VCaP (cell line): ENCODE results near the gene PALB2.

ENCODE experiments used
- H3K27ac ChIP-seq: fragments of 450-650 bp; 2 replicates; pipeline ENCODE4 v1.5.1; 2017
- TF ChIP-seq, protein P1 (sequence below): fragments of 450-650 bp; conservative IDR thresholded peaks from 2 replicates; pipeline ENCODE4 v1.5.1; 2017; ENCODE audit warnings: mild to moderate bottlenecking, moderate library complexity

PALB2 gene

DNA sequence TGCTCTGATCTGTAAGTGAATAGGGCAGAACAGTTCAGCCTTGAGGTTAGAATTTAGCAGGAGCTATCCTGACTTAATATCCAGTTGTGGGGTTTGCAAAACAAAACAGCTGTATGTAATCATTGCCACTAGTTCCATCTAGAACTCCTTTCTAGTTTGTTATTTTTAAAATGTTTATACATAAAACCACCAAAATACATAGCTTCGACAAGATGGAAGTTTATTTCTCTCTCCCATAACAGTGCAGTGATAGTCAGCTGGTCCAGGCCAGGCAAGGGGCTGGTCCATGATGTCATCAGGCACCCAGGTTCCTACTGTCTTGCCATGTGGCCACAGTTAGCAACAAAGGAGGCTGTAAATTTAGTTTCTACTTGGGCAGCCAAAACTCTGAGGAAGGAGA, 27.1 kb upstream of the PALB2 start:
- TF ChIP-seq, protein P1, sequence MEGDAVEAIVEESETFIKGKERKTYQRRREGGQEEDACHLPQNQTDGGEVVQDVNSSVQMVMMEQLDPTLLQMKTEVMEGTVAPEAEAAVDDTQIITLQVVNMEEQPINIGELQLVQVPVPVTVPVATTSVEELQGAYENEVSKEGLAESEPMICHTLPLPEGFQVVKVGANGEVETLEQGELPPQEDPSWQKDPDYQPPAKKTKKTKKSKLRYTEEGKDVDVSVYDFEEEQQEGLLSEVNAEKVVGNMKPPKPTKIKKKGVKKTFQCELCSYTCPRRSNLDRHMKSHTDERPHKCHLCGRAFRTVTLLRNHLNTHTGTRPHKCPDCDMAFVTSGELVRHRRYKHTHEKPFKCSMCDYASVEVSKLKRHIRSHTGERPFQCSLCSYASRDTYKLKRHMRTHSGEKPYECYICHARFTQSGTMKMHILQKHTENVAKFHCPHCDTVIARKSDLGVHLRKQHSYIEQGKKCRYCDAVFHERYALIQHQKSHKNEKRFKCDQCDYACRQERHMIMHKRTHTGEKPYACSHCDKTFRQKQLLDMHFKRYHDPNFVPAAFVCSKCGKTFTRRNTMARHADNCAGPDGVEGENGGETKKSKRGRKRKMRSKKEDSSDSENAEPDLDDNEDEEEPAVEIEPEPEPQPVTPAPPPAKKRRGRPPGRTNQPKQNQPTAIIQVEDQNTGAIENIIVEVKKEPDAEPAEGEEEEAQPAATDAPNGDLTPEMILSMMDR = no peak
- no peak overlapping the region for H3K27ac ChIP-seq

DNA sequence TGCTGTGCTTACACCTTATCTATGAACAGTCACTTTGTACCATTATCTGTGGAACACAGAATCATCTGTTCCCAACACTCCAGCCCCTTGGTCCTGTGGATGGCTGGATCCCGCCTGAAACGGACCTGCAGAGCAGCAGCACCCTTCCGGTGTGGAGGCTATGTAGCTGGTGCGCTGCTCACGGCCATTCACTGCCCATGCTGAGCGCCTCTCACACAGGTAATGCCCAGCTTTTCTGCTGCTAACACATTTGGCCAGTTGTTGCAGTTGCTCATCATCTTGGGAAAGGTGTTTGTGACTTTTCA, 26.2 kb upstream of the PALB2 start:
- TF ChIP-seq, protein P1 = no peak
- no peak overlapping the region for H3K27ac ChIP-seq

DNA sequence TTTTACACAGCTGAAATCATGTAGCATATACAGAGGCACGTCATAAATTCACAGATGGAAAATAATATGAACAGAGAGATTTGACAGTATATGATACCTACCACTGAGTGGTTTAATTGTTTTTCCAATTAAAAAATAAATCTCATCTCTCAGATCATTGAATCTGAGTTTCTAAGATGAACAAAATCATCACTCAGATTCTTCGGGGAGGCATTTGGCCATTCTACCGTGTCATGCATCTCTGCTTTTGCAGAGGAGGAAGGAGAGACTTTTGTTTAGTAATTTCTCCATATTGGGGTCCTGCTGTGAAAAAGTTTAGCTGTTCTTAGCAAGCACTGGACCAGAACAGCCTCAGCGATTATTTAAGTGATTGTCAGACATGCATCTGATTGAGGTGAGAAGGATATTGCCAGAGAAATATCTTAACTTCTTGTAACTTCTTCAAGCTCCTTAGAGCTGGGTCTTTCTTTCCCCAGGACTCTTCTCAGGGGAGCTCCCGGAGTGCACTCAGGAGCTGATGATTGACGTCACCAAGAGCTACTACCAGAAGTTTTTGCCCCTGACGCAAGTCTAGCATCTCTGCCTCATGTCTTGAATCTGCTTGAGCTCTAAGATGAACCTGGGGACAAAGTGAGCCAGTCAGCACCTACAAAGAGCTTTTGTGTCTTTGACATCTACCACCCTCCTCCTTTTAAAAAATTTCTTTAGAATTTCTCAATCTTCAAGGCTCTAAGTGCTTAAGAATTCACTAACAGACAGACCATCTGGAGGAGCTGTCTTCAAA, 25.7 kb upstream of the PALB2 start:
- H3K27ac ChIP-seq = no peak overlapping the region
- TF ChIP-seq, protein P1 = no peak

DNA sequence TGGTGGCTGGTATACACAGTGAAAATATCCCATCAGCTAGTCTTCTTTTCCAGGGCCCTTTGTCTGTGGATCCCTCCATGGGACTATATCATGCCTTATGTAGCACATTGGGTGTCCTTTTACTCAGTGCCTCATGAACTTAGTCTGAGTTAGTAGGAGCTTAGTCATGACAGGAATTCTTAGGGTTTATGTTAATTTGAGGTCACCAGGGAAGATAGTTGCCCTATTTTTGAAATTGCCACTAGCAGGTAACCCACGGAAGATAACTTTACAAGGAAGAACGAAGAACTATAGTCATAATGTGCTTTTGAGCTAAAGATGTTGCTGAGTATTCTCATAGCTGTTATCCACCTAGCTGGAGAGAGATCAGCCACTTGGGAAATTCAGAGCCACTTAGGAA, 22.8 kb upstream of the PALB2 start:
- TF ChIP-seq, protein P1 = no peak
- no peak overlapping the region for H3K27ac ChIP-seq

DNA sequence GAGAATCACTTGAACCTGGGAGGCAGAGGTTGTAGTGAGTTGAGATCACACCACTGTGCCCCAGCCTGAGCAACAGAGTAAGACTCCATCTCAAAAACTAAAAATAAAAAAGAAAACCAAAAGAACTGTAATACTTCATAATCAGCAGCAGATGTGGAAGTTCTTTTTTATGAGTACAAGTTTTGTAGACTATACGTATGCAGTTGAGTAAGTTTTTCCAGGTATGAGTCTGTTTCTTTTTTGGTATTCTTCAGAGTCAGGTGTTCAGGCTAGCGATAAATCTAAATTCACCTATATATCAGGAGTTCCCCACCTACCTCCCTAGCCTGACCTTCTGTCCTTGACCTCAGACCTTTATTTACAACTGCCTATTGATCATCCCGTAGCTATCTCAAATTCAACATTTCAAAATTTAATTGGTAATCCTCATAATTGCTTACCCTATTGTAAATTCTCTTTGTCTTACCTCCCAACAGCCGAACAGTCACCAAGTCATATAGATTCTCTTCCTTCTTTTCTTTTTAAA, 10.9 kb upstream of the PALB2 start:
- H3K27ac ChIP-seq = no peak overlapping the region
- TF ChIP-seq, protein P1 = no peak

DNA sequence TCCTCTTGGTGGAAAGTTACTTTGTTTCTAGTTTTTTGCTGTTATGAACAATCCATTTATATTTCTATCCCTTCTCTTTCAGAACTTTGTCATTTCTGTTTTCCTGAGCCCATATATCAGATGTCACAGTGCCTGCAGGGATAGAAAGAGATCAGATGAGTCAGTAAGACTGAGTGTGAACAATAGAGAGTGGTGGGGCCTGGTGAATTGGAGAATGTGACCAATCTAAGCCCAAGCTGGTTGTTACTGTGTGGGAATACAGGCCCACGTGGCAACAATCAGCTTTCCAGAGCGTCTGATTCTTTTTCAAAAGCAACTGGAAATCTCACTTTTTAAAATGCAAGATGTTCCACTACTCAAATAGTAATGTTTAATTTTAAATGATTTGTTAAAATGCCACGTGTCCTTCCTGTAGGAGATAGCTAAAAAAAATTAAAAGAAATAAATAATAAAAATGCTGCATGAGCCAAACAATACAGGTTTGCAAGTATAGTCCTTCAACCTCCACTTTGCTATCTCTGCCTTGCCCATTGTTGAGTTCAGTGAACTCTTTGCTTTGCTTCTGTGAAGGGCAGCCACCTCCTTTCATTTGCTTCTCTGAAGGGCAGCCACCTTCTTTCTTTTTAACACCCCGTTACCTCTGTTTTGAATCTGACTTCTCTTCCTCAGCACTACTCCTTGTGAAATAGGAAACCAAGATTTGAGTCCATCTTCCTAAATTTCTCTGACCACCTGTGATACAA, 9.7 kb upstream of the PALB2 start:
- no peak overlapping the region for H3K27ac ChIP-seq
- TF ChIP-seq, protein P1 = no peak

DNA sequence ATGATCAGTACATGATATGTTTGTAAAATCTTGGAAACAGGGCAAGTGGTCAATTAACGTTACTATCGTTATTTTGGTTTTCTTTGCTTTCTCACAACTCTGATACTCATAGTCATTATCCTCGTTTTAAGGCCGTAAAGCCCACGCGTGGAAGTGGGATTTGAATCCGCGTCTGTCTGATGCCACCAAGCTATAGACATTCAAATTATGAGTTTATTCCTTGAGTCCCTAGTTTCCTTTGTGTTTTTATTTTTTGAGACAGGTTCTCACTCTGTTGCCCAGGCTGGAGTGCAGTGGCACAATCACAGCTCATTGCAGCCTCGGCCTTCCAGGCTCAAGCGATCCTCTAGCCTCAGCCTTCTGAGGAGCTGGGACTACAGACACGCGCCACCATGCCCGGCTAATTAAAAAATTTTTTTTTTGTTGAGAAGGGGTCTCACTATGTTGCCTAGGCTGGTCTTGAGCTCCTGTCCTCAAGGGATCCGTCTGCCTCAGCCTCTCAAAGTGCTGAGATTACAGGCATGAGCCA, 1.2 kb upstream of the PALB2 start:
- TF ChIP-seq, protein P1 = no peak
- H3K27ac ChIP-seq = peak overlapping the region; percentile 81
